HEK293 (cell line): ENCODE data around the gene DNMT3B.
A peak's percentile ranks its signal among the peaks of the same experiment; 100 is the strongest.

Experiments
- CTCF ChIA-PET: fragments of 350-600 bp; formaldehyde crosslinking; extraction: SDS; loops from one replicate; lab custom pipeline; 2021; ENCODE audit warnings: antibody characterized with exemption; lab: Yijun Ruan, JAX
- POLR2A ChIA-PET: fragments of 300-600 bp; formaldehyde crosslinking; extraction: SDS; loops from one replicate; lab custom pipeline; 2020; ENCODE audit warnings: antibody characterized with exemption, inconsistent platforms; lab: Yijun Ruan, JAX
- H3K27ac ChIP-seq: fragments of 200-500 bp; sonication (Bioruptor generic); 2 replicates; pipeline ENCODE4 v1.5.1; 2014; ENCODE audit warnings: low read depth, low read length, control low read depth, inconsistent platforms; ENCODE audit errors: extremely low read depth
- H3K36me3 ChIP-seq, 2 experiments: fragments of 200-500 bp in 1 of 2; sonication (Bioruptor generic) in 1 of 2; 1 replicate in 1 of 2; 2 replicates in 1 of 2; pipeline ENCODE4 v1.5.1; 2014 to 2017; ENCODE audit warnings: inconsistent platforms in 2 of 2, low read length in 2 of 2; ENCODE audit not compliant: control insufficient read depth in 2 of 2, insufficient read depth in 1 of 2
- H3K4me1 ChIP-seq: fragments of 200-500 bp; sonication (Bioruptor generic); 2 replicates; pipeline ENCODE4 v1.5.1; 2014; ENCODE audit warnings: mild to moderate bottlenecking, low read length, inconsistent platforms; ENCODE audit not compliant: control insufficient read depth, insufficient read depth
- H3K4me3 ChIP-seq: 2 replicates; pipeline ENCODE4 v1.5.1; 2011; ENCODE audit warnings: low read depth, mild to moderate bottlenecking, control low read depth, low read length, moderate library complexity
- H3K9me3 ChIP-seq: fragments of 200-500 bp; sonication (Bioruptor generic); 2 replicates; pipeline ENCODE4 v1.5.1; 2014; ENCODE audit warnings: low read depth, low read length, inconsistent platforms; ENCODE audit not compliant: control insufficient read depth, insufficient read depth
- AEBP2 ChIP-seq: fragments of 450-650 bp; formaldehyde crosslinking; IDR thresholded peaks from 2 replicates; pipeline ENCODE4 v1.5.1; 2016; ENCODE audit warnings: missing biosample characterization, missing genetic modification characterization, borderline replicate concordance
- HIC1 ChIP-seq: fragments of 450-650 bp; formaldehyde crosslinking; IDR thresholded peaks from 2 replicates; pipeline ENCODE4 v1.5.1; 2016; ENCODE audit warnings: missing biosample characterization, missing genetic modification characterization
- OSR2 ChIP-seq: fragments of 450-650 bp; formaldehyde crosslinking; IDR thresholded peaks from 2 replicates; pipeline ENCODE4 v1.5.1; 2016; ENCODE audit warnings: missing biosample characterization, missing genetic modification characterization
- PRDM1 ChIP-seq: fragments of 450-650 bp; formaldehyde crosslinking; IDR thresholded peaks from 2 replicates; pipeline ENCODE4; 2016; ENCODE audit warnings: missing biosample characterization, missing genetic modification characterization
- PRDM2 ChIP-seq: fragments of 450-650 bp; formaldehyde crosslinking; IDR thresholded peaks from 2 replicates; pipeline ENCODE4 v1.5.1; 2016; ENCODE audit warnings: missing biosample characterization, missing genetic modification characterization, borderline replicate concordance
- SALL2 ChIP-seq: fragments of 450-650 bp; formaldehyde crosslinking; IDR thresholded peaks from 2 replicates; pipeline ENCODE4 v1.5.0; 2017; ENCODE audit warnings: missing biosample characterization, mild to moderate bottlenecking, missing genetic modification characterization, borderline replicate concordance
- WT1 ChIP-seq: fragments of 450-650 bp; formaldehyde crosslinking; IDR thresholded peaks from 2 replicates; pipeline ENCODE4 v1.5.1; 2016; ENCODE audit warnings: missing biosample characterization, missing genetic modification characterization
- ZBTB8A ChIP-seq: fragments of 450-650 bp; formaldehyde crosslinking; IDR thresholded peaks from 2 replicates; pipeline ENCODE4 v1.5.1; 2016; ENCODE audit warnings: missing biosample characterization, missing genetic modification characterization
- ZIC2 ChIP-seq: fragments of 450-650 bp; formaldehyde crosslinking; IDR thresholded peaks from 2 replicates; pipeline ENCODE4 v1.5.1; 2016; ENCODE audit warnings: missing biosample characterization, missing genetic modification characterization
- ZNF121 ChIP-seq: fragments of 450-650 bp; formaldehyde crosslinking; IDR thresholded peaks from 2 replicates; pipeline ENCODE4 v1.5.1; 2016; ENCODE audit warnings: missing biosample characterization, missing genetic modification characterization
- ZNF132 ChIP-seq: fragments of 450-650 bp; formaldehyde crosslinking; IDR thresholded peaks from 2 replicates; pipeline ENCODE4 v1.5.1; 2017; ENCODE audit warnings: missing biosample characterization, missing genetic modification characterization, borderline replicate concordance
- ZNF140 ChIP-seq: fragments of 450-650 bp; formaldehyde crosslinking; IDR thresholded peaks from 2 replicates; pipeline ENCODE4 v1.5.1; 2016; ENCODE audit warnings: missing biosample characterization, missing genetic modification characterization
- ZNF146 ChIP-seq: fragments of 450-650 bp; formaldehyde crosslinking; IDR thresholded peaks from 2 replicates; pipeline ENCODE4 v1.5.1; 2016; ENCODE audit warnings: missing biosample characterization, missing genetic modification characterization
- ZNF221 ChIP-seq: fragments of 450-650 bp; formaldehyde crosslinking; IDR thresholded peaks from 2 replicates; pipeline ENCODE4 v1.5.1; 2017; ENCODE audit warnings: missing biosample characterization, missing genetic modification characterization, borderline replicate concordance
- ZNF24 ChIP-seq: fragments of 450-650 bp; formaldehyde crosslinking; IDR thresholded peaks from 2 replicates; pipeline ENCODE4 v1.5.1; 2016; ENCODE audit warnings: missing biosample characterization, missing genetic modification characterization
- ZNF366 ChIP-seq: fragments of 450-650 bp; formaldehyde crosslinking; conservative IDR thresholded peaks from 2 replicates; pipeline ENCODE4 v1.5.1; 2016; ENCODE audit warnings: missing biosample characterization, missing genetic modification characterization
- ZNF423 ChIP-seq: fragments of 450-650 bp; formaldehyde crosslinking; IDR thresholded peaks from 2 replicates; pipeline ENCODE4 v1.5.1; 2016; ENCODE audit warnings: missing biosample characterization, missing genetic modification characterization
- ZNF449 ChIP-seq: fragments of 450-650 bp; formaldehyde crosslinking; IDR thresholded peaks from 2 replicates; pipeline ENCODE4 v1.5.1; 2017; ENCODE audit warnings: missing biosample characterization, mild to moderate bottlenecking, missing genetic modification characterization, moderate library complexity
- ZNF549 ChIP-seq: fragments of 450-650 bp; IDR thresholded peaks from 2 replicates; pipeline ENCODE4 v1.5.1; 2018; ENCODE audit warnings: missing biosample characterization, missing genetic modification characterization, mild to moderate bottlenecking, inconsistent platforms, moderate library complexity
- ZNF621 ChIP-seq: fragments of 450-650 bp; formaldehyde crosslinking; IDR thresholded peaks from 2 replicates; pipeline ENCODE4 v1.5.1; 2017; ENCODE audit warnings: missing biosample characterization, missing genetic modification characterization
- ZNF747 ChIP-seq: fragments of 450-650 bp; formaldehyde crosslinking; IDR thresholded peaks from 2 replicates; pipeline ENCODE4 v1.5.1; 2016; ENCODE audit warnings: missing biosample characterization, missing genetic modification characterization

DNMT3B gene

GRCh38 chr20:32743237-32744112 lies 18.7 kb upstream of the DNMT3B start, which contains the start of gene COMMD7 (continued):
- TF ChIP-seq ZIC2 (tag by site-specific recombination) (no peak), ZNF747 (no peak)

GRCh38 chr20:32749914-32750637 lies 12.1 kb upstream of the DNMT3B start:
- no peaks in the 10 kb centered on the region for H3K9me3 ChIP-seq
- POLR2A ChIA-PET, result no interaction called here
- CTCF ChIA-PET, result no interaction called here
- no peaks in the 10 kb centered on the region for H3K36me3 ChIP-seq
- H3K4me3 ChIP-seq, result no peak overlapping the region
- TF ChIP-seq ZNF146 (tag by site-specific recombination) (no peak), PRDM1 (tag by site-specific recombination) (peak; percentile 84), ZNF140 (no peak), WT1 (tag by site-specific recombination) (peak; percentile 43; the same call in 1 of the 2 replicates), ZNF221 (tag by site-specific recombination) (no peak), ZNF423 (tag by site-specific recombination) (no peak), ZBTB8A (tag by site-specific recombination) (peak; percentile 72), HIC1 (tag by site-specific recombination) (no peak), AEBP2 (tag by site-specific recombination) (no peak), ZNF24 (tag by site-specific recombination) (no peak)
- no peak overlapping the region for H3K27ac ChIP-seq
- H3K4me1 ChIP-seq, result no peaks in the 10 kb centered on the region

GRCh38 chr20:32751293-32751692 lies 10.9 kb upstream of the DNMT3B start:
- CTCF ChIA-PET, result interaction anchor here (0.8 kb wide), 1 partner anchor 27 kb away, joined by 5 read pairs; no protein-coding TSS in a partner anchor
- H3K9me3 ChIP-seq, result no peaks in the 10 kb centered on the region
- no peaks in the 10 kb centered on the region for H3K36me3 ChIP-seq
- no peak overlapping the region for H3K4me3 ChIP-seq
- POLR2A ChIA-PET, result no interaction called here
- no peak overlapping the region for H3K27ac ChIP-seq
- no peaks in the 10 kb centered on the region for H3K4me1 ChIP-seq
- TF ChIP-seq ZNF449 (tag by site-specific recombination) (no peak), ZNF621 (tag by site-specific recombination) (no peak), SALL2 (no peak), PRDM2 (tag by site-specific recombination) (no peak), ZNF366 (tag by site-specific recombination) (no peak), OSR2 (tag by site-specific recombination) (no peak), ZNF549 (tag by site-specific recombination) (no peak), ZNF132 (tag by site-specific recombination) (no peak), ZNF121 (no peak)
